ENCODE data around the gene INAFM2.

The INAFM2 gene

DNA sequence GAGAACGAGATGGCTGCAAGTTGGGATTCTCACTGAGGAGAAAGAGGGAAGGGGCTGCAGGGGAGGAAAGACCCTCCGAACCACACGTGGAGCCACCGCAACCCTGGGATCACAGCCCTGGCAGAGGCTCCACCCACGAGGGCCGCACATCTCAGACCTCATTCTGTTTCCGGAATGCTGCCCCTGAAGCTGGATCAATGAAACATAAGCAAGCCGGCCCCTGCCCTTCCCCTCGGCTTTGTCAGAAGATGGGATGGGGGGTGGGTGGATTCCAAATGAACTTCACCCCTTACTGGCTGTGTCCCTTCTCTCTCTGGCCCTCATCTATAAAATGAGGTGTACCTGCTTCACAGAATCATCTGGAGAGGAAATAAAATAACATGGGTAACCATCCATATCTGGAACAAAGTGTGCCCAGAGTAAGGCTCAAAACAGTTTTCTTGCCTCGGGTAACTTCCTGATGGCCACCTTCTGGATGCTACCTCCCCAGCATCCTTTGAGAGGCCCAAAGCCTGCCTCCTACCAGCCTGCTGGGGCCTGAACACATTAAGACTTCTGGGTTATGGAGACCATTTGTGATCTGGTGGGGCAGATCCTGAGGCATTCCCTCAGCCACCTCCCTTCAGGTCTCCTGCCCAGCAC is 21.9 kb downstream of the INAFM2 start:
- no peak for DNase-seq

DNA sequence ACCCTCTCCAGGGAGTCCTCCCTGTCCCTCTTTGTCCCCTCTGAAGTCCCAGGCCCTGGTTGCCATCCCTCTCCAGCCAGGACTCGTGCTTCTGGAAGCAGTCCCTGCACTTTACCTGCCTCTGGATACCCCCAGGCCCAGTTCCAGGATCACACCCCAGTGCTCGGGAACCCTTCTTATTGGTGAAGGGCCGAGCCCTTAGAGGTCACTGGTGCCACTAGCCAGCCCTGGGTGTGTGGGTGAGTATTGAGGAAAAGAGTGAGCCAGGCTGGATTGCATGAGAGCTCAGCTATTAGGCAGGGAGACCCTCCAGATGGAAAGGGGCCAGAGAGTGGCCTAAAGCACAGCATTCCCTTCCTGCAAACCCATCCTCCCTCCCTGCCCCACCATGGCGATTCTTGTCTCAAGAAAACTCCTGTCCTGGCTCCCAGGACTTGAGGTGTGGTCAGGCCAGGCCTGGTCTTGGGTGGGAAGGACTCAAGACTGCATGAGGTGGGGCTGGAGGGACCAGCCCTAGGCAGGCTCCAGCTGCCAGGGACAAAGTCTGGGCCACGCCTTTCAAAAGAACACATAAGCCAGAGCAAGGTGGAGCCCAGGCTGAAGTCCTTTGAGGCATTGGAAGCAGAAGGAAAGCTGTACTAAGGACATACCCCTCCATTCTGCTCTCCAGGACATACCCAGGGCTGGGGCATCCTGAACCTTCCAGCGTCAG is 22.5 kb downstream of the INAFM2 start:
- DNase-seq = no peak

DNA sequence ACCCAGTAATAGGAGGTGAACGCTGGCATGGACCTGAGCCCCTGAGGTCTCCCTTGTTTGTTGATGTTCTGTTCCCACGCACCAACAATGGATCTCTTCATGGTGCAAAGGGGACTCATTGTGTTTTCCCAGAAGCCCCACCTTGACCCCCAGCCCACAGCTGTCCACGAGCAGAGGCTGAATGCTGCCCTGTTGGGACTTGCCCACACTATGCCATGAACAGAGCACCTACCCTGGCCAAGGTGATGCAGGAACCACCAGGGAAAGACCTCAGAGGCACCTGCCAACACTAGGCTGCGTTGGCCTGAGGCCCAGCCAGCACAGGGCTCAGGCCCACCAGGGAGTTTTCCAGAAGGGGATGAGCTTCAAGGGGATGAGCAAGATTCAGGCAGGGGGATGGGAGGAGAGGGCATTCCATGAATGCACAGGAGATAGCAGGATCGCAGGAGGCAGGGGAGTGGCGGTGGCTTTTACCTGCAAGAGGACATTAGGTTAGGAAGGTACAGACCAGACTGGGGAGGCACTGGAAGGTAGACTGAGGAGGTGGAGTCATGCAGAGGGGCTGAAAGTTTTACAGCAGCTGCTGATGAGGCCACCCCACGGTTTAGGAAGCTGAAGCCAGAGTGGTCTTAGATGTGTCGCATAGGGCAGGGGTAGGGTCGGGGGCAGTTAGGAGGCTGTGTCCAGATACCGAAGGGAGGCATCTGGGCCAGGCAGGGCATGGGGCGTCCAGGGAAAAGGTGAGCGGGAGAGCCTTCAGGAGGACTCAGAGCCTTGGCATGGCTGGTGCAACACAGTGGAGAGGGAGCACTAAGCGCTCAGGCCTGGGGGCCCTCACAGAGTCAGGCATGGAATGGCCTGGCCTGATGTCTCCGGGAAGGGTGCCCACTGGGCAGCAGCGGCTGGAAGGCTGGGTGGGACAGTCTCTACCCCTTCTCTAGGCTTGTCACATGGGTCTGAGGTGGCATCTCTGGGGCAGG is 23.4 kb downstream of the INAFM2 start:
- DNase-seq = no peak

DNA sequence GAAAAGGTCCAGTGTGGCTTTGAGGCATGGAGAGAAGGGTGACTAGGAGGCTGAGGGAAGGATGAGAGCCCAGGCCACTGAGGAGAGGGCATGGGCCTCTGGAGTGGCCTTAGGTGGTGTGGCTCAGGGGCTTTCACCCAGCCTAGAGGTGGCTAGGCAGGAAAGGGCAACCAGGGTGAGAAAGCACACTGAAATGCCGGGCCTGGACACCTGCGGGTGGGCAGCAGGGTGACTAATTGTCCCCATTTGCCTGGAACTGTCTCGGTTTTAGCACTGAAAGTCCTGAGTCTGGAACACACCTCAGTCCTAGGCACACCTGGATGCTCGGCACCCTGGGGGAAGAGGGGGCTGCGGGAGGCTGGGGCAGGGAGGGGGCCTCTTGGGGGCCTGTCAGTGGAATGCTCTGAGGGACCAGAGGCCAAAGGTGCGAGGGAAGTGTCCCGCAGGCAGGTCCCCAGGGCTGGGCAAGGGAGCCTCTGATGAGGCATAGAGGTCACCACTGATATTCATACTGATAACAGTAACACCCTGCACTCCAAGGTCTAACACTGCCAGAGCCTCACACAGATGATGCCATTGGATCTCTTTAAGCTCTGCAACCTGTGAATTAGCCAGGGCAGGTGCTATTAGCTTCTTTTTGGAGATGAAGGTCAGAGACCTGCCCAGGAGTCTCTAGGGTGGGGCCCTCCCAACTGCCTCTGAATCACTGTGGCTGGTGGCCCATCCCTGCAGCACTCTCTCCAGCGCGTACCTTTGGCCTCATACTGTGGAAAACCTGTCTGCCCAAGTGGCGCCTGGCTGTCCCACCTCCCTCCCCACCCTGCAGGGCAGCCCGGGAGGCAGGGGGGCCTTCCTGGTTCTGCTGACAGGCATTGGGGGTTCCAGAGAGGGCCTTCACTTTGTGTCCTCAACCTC is 24.3 kb downstream of the INAFM2 start:
- no peak for DNase-seq

DNA sequence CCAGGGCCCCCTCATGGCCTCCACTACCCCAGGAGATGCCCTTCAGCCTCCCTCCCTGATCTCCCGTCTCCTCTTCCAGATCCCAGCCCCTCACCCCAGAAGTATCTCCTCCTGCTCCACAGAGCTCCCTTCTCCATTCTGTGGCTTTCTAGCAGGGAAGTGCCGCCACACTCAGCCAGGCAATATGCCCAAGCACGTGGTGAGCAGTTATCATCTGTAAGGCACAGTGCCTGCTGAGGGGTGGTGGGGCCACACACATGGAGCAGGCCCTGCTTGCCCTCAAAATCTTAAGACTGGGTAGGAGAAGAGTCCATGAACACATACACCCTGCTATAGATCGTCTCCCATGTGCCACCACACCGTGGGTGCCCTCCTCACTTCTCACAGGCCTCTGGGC is 25.0 kb downstream of the INAFM2 start:
- DNase-seq = no peak

DNA sequence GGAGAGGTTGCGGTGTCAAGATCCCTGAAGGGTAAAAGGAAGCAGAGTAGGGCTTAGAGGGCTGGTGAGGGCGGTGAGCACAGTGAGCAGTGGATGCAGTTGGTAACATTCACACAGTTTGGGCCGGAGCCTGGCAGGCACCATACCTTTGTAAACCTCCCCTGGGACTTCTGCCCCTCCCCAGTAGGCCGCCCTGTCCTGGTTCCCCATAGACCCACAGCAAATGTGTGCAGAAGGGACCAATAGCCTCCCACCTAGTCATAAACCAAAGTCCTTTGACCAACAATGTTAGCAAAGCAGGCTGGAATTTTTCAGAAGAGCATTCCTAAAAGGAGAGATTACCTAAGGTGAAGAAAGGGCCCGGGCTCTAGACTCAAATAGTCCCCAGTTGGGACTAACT is 25.7 kb downstream of the INAFM2 start:
- no peak for DNase-seq

DNA sequence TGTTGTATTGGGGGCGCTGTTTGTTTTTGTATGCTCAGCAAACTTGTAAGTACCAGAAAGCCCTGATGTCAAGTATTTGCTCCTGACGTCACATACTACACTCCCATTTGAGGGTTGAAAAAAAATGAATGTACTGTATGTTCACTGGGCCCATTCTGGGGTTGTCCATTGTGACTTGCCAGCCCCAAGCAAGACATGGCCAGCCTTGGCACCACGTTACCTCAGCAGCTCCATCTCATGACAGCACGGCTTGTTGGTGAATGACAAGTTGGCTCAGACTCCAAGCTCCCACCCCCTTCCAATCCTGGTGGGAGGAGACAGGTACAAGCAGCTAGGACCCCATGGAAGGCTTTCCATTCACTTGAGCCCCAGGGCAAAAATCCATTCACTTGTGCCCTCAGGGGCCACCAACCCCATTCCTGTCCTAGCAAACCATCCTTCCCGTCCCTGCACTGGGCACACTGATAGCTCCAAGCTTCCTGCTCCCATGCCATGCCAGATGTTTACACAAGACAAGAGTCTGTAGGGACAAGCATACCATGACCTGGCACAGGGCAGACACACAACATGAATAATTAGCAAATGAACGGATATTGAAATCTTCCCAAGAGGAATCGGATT is 28.9 kb downstream of the INAFM2 start:
- no peak for DNase-seq

DNA sequence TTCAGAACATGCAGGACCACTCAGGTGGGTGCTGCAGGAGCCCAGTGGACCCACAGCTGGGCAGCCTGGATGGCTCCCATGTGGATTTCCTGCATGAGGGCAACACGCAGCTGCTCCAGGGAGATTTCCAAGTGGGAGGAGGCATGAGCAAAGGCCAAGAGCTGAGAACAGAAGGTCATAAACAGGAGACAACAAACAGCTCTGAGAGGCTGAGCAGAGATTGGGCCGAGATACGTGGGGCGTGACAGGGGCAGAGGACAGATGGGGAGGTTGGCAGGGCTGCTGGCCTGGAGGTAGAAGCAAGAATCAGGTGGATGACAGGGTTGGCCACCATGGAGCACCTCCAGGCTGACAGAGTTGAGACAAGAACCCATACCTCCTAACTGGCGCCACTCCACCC is 30.2 kb downstream of the INAFM2 start:
- DNase-seq = no peak

DNA sequence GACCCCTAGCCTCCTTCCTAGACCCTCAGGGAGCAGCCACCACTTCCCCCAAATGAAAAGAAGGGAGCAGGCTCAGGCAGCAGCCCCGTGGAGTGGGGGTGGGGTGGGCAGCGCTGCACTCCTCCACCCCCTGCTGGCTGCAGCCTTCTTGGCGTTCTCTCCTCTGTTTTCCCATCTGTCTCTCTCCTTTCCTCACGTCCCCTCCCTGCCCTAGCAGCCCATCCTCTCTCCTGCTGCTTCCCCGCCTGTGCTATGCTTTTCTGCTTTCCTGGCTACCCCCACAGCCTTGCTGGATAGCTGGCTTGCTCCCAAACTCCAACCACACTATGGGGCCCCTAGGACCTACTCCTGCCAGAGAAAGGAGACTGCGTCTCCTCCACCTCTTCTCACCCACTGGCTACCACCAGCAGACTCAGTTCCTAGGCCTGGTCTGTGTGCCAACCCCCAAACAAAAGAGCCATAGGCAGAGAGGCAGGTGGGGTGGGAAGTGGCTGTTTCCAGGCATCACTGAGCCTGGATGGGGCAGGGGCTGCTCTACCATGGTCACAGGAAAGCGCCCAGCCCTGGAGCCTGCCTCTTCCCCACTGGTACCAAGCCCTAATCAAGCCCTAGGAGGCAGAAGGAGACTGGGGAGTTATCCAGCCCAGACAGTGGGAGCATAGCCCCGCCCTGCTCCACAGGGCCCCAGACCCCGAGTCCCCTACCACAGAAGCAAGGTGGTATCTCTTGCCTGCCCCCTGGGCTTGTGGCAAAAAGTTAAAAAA is 31.1 kb downstream of the INAFM2 start:
- DNase-seq = peak; percentile 83

DNA sequence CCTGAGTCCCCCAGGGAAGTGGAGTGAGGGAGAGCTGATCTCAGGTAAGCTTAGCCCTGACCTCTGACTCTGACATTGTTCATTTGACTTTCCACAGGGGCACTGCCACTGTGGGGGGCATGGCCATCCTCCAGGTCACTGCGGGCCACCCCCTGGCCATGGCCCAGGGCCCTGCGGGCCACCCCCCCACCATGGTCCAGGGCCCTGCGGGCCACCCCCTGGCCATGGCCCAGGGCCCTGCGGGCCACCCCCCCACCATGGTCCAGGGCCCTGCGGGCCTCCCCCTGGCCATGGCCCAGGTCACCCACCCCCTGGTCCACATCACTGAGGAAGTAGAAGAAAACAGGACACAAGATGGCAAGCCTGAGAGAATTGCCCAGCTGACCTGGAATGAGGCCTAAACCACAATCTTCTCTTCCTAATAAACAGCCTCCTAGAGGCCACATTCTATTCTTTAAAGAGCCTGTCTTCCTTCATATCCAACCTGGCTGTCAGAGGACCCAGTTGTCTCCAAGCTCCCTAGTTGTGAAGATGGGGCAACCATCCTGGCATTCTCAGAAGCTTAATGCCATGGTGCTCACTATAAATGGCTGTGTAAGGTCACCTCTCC is 32.6 kb downstream of the INAFM2 start:
- no peak for DNase-seq

DNA sequence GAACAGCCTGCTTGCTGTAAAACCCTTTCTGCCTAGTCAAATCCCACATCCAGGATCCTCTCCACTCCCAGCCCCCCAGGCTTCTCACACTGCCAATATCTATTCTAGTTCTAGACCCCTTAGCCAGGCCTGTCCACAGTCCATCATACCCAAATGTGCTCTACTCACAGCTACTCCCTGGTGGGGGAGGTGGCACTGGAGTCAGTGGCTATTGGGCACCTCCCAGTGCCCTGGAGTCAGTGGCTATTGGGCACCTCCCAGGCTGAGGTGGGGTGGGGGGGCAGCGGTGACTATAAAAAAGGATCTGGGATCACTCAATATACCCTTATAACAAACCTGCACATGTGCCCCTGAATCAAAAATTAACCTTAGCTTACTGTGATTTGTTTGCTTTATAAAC is 33.8 kb downstream of the INAFM2 start:
- DNase-seq = no peak

DNA sequence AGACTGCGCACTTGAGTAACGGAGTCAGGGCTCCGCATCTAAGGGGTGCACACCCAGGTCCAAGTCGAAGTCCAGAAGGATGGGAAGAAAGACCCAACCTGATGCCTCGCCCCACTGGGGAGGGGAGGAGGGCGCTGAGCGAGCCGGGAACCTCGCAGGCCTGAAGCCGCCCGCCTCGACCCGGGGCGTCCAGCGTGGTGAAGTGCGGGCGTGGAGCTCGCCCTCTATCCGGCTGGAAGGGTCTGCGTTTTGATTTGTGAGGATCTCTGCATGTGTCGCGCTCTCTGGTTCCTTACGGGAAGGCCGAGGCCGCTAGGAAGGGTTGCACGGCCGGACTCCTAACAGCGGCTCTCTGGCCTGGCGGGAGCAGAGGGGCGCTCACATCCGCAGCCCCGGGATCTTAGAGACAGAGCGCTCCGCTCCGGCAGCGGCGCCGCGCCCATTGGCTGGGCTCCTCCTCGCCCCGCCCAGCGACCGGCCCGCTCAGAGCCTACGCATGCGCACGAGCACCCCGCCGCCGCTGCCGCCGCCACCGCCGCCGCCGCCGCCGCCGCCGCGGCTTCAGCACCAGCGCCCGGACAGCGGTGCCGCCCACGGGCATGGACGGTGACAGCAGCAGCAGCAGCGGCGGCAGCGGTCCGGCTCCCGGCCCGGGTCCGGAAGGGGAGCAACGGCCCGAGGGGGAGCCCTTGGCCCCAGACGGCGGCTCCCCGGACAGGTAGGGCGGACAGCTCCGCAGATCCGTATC is 34.4 kb downstream of the INAFM2 start, which contains the start of gene DISP2:
Gene DISP2 (plus strand): TSS at position 497 of the 748 bp plus-strand sequence. CDS start 103 bp downstream, at position 600.
- peak; percentile 92 for DNase-seq

DNA sequence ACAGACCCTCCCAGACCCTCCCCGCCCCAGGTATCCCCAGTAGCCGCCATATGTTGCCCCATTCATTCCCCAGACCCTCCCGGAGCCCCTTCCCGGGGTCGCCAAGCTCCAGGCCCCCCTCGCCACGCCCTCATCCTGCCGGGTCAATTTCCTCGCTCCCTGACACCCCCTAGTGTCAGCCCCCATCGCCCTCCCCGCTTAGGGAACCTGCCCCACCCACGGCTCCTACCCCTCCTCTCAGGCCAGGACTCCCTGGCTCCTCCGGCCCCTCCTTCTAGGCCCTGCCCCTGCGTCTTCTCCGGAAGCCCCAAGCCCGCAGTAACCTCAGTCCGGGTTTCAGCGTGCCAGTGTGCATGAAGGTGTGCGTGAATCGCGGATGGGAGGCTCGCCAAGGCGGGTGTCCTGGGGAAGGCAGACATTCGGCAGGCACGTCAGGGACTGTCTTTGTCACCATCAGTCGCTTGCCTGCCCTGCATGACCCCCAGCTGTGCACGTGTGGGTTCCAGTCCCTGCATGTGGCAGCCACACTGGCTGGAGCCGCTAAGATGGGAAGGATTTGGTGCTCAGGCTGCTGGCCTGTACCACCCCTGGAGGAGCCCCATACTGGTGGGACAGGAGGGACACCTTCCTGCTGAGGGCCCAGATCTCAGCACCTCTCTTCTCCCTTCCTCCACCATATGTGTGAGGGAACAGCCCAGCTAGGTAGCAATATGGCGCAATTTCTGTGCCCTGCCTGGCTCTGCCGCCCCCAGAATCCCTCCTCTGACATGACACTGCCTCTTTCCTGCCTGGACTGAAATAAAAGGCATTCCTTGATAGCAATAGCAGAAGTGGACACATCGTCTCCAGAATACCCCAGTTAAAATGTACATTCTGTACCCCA is 35.2 kb downstream of the INAFM2 start:
- DNase-seq = peak; percentile 68

DNA sequence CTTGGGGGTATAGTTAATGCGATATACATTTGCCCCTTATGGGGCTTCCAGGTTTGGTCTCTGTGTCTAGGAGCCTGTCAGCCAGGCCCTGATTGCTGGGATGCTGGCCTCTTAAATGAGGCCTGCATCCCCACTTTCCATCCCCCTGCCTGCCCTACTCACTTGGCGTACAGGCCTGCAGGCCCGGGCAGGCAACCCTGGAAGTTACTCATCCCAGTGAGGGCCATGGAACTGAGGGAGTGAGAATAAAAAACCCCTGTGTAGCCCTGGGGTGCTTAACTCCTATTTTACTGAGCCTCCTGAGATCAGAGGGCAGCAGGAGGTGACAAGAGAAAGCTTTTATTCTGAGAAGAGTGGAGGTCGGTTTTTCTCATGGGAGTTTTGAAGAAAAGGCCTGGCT is 36.5 kb downstream of the INAFM2 start:
- DNase-seq = no peak

DNA sequence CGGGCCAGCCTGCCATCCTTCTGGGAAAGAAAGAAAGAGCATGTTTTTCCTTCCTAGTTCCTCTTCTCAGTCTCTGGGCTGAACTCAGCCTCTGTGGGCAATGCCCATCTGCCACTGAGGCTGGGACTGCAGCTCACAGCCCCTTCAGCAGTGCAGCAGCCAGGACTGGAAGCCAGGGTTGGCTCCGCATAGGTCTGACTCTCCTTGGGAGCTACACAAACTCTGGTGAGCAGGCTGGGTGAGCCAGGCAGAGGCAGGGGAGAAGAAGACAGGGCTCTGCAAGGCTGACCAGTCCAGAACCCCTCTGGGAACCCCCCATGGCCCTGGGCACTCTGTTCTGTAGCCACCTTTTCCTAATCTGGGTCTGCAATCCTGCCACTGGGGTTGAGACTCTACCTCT is 38.1 kb downstream of the INAFM2 start:
- DNase-seq = no peak

DNA sequence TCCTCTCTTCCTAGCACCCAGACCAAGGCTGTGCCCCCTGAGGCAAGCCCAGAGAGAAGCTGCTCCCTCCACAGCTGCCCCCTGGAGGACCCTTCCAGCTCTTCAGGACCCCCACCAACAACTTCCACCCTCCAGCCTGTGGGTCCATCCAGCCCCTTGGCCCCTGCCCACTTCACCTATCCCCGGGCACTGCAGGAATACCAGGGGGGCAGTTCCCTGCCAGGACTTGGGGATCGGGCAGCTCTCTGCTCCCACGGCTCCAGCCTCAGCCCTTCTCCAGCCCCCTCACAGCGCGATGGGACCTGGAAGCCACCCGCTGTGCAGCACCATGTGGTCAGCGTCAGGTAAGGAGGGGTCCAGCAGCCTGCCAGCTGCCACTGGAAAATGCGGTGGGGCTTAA is 40.1 kb downstream of the INAFM2 start:
- DNase-seq = no peak

DNA sequence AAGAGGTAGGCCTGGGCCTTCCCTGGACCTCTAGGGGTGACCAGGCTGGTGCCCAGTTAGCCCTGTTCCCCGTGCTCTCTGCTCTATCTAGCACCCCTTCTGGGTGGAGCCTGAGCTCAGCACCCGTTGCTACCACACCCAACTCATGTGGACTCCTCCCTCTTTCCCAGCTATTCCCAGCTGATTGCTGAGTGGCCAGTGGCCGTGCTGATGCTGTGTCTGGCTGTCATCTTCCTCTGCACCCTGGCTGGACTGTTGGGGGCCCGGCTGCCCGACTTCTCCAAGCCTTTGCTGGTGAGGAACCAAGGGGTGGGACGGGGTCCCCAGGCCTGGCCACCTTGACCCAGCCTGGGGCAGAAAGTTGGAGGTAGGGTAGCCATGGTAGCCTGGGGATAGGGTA is 40.8 kb downstream of the INAFM2 start:
- DNase-seq = no peak

DNA sequence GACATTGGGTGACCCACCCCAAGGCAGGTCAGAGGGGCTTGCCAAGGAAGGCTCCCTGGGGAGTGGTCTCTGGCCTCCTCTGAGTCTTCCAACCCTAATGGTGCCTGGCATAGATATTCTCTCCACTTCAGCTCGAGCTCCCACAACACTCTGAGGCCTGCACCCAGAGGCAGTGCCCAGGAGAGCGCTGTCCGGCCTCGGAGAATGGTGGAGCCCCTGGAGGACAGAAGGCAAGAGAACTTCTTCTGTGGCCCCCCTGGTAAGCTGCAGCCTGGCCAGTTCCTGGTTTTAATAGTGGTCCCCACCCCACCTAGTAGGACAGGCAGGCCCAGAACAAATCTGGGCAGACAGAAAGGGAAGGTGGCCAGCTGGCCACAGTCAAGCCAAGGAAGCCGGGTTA is 41.5 kb downstream of the INAFM2 start:
- no peak for DNase-seq

All from 8988T (cell line).